Sigmoid colon (tissue), 4 donors: ENCODE measurements around the gene UBE3B.

Experiments used
- CTCF ChIP-seq, 4 experiments: fragments of 450-650 bp in 3 of 4; fragments of 200-600 bp in 1 of 4; IDR thresholded peaks; one replicate each; pipeline ENCODE4 v1.5.1; 2016 to 2019; ENCODE audit warnings: antibody characterized with exemption in 4 of 4, mild to moderate bottlenecking in 3 of 4, moderate library complexity in 2 of 4
- EP300 ChIP-seq, 4 donors: sonication (generic); formaldehyde crosslinking; IDR thresholded peaks; one replicate each; pipeline ENCODE4 v1.6.1; 2017; ENCODE audit warnings: antibody characterized with exemption in 4 of 4
- POLR2A ChIP-seq, 2 donors: fragments of 450-650 bp; IDR thresholded peaks; one replicate each; pipeline ENCODE4 v1.6.1; 2016; ENCODE audit warnings: antibody characterized with exemption in 2 of 2, mild to moderate bottlenecking in 2 of 2, moderate library complexity in 2 of 2
- POLR2AphosphoS5 ChIP-seq, 4 donors: sonication (generic); formaldehyde crosslinking; IDR thresholded peaks; one replicate each; pipeline ENCODE4 v1.6.1; 2017; ENCODE audit warnings: antibody characterized with exemption in 4 of 4

- no peak for TF ChIP-seq CTCF (IDR thresholded peaks at IDR 0.05)
- no peak for TF ChIP-seq EP300 (IDR thresholded peaks at IDR 0.05)
- TF ChIP-seq POLR2AphosphoS5 (IDR thresholded peaks at IDR 0.05): no peak
- TF ChIP-seq POLR2A (IDR thresholded peaks at IDR 0.05): no peak
Observed at GRCh38 chr12:109527489-109528123, 50.2 kb downstream of the UBE3B start.
